GM19043 (cell line): ENCODE data around the gene MICA.
"Not testable (repeated sequence)": the region's sequence is repeated elsewhere in the genome, so short reads cannot be mapped to it uniquely, and the experiment has no call there.

Experiments used
- ATAC-seq: cut with Tn5 transposase; IDR thresholded peaks from one replicate; pipeline ENCODE4 v1.9.1; 2021; ENCODE audit warnings: low read depth; ENCODE audit not compliant: unreplicated experiment

Gene MICA

DNA sequence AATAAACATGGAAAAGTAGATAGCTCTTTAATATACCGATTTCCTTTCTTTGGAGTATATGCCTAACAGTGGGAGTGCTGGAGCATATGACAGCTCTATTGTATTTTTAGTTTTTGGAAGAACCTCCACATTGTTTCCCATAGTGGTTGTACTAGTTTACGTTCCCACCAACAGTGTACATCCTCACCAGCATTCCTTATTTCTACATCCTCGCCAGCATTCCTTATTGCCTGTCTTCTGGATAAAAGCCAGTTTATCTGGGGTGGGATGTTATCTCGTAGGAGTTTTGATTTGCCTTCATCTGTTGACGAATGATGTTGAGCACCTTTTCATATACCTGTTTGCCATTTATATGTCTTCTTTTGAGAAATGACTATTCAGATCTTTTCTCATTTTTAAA lies 2.6 kb downstream of the MICA start:
- no peak for ATAC-seq

DNA sequence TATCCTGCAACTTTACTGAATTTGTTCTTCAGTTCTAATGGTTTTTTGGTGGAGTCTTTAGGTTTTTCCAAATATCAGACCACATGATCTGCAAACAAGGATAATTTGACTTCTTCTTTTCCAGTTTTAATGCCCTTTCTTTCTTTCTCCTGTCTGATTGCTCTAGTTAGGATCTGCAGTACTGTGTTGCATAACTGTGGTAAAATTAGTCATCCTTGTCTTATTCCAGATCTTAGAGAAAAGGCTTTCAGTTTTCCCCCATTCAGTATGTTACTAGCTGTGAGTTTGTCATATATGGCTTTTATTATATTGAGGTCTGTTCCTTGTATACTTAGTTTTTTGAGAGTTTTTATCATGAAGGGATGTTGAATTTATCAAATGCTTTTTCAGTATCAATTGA lies 4.3 kb downstream of the MICA start:
- no peak for ATAC-seq

DNA sequence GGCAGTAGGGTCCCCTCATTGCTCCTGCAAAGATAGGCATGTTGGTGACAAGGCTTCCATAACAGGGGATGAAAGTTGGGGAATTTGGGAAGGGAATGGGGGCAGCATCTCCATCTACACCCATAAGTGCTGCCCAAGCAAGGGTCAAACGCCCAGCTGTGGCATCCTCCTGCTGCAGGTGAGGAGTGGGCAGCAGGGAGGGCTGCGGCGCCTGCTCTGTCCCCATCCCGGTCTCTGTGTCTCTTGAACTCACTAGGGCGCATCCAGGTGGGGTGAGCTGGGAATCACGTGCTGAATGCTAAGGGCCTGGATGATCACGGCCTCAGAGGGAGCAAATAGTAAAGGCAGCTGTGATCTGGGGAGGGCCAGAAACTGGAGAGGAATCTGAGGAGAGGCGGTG lies 9.1 kb downstream of the MICA start:
- no peak for ATAC-seq

DNA sequence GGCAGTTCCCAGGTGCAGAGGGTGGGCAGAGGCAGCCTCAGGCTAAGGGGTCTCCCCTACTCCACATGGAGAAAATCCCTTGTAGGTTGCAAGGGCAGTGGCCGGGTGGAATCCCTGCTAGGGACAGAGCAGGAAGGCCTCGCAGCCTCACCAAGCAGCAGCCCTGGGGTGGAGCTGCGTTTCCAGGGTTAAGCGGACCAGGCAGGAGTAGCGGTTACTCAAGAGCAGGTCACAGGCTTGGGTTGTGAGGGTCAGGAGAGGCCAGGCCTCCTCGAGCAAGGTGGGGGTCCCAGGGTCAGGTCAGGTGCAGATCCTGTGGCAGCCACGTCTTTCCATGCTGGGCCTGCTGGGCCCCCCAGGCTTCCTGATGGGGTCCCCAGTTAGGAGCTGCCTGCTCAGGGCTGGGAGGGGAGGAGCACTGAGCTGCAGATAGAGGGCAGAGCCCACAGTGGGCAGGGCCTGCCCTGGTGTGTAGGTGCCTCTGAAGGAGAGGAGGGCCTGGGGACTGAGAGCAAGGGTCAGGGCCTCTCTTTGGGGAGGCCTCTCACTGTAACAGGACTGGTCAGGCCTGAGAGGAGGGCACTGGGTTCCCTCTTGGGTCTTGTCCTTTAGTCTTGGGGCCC lies 10.9 kb downstream of the MICA start:
- ATAC-seq: not testable (repeated sequence)

DNA sequence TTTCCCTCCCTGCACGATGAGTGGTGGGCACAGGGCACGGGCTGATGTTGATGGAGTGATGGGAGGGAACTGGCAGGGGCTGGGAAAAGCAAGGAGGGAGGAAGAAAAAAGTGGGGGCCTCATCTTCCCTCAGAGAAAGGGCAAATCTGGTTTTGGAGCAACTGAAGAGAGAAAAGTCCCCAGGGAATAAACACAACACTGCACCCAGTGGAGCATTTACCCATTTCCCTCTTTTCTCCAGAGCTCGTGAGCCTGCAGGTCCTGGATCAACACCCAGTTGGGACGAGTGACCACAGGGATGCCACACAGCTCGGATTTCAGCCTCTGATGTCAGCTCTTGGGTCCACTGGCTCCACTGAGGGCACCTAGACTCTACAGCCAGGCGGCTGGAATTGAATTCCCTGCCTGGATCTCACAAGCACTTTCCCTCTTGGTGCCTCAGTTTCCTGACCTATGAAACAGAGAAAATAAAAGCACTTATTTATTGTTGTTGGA lies 11.4 kb downstream of the MICA start:
- no peak for ATAC-seq

DNA sequence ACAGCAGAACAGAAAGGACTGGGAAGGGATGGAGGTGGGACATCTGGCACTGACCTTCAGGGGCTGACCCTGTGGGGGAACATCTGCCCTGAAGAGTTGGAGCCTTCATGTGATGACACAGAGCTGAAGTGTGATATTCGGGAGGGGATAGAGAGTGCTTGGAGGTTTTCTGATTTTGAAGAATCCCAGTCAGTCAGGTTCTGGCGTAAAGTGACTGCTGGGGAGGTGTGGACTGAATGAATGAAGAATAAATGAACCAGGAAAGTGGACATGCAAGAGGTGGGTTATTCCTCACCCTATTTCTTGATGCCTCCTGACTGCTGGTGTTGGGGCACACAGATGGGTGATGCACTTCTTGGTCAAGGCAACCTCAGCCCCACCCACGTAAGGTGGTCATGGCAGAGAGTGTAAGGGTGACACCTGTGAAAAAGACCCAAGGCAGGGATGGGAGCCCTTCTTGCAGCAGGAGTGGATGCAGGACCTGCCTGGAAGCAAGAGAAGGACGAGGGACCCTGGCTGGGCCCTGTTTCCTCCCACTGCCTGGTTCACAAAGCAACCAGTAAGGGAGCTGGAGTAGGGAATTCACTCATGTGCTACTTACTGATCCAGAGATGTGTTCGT lies 13.1 kb downstream of the MICA start:
- ATAC-seq: no peak

DNA sequence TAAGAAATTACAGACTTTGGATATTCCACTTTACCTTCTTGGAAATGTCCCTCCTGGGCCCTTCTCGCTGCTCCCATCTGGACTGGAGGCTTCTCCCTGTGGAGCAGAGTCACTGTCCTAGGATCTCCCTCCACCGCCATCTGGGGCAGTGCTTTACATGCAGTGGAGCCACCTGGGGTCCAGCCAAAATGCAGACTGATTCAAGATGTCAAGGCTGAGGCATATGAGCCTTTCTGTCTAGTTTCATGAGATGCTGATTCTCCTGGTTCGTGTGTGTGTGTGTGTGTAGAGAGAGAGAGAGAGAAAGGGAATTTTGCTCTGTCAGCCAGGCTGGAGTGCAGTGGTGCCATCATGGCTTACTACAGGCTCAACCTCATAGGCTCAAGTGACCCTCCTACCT lies 14.9 kb downstream of the MICA start:
- ATAC-seq: no peak

DNA sequence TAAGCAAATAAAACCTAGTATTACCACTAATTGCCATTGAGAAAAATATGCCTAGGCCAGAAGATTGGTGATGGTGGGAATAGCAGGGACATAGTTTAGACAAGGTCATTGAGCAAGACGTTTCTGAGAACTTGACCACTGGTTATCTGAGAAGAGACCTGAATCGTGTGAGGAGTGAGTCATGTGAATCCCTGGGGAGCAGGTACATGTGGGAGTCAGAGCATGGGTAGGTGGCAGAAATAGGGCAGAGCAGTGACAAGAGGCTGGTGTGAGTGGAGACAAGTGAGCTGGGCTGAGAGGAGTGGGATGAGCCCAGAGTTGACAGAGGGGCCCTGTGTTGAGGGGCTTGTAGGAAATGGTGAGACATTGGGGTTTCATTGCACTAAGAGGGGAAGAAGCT lies 16.4 kb downstream of the MICA start:
- no peak for ATAC-seq

DNA sequence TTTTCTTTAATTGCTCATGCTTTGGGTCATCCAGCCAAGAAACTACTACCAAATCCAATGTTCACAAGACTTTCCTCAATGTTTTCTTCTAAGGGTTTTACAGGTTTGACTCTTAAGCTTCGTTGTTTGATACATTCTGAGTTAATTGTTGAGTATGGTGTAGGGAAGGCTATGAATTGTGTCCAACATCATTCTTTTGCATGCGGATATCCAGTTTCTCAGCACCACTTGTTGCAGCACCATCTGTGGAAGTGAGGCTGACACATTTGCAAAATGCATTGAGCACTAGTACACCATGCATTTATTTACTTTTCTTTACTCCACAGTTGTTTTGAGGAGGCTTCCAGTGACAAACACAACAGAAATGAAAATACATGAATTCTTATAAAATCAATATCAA lies 17.2 kb downstream of the MICA start:
- ATAC-seq: no peak

DNA sequence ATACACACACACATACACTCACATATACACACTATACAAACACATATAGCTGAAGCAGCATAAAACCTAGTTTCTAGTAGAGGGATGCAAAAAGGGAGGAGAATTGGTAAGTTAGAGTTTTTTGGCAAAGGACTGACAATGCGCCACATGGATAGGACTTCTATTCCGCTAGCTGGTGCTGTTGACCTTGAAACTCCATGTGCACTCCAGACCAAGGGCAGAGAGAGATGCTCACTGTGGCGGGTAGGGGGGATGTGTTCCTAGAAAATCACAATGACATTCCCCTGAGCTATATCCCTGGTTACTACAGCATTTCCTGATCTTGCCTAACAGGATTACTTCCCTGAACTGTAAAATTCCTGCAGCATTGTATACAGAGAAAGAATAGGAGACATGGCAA lies 19.2 kb downstream of the MICA start:
- ATAC-seq: no peak

DNA sequence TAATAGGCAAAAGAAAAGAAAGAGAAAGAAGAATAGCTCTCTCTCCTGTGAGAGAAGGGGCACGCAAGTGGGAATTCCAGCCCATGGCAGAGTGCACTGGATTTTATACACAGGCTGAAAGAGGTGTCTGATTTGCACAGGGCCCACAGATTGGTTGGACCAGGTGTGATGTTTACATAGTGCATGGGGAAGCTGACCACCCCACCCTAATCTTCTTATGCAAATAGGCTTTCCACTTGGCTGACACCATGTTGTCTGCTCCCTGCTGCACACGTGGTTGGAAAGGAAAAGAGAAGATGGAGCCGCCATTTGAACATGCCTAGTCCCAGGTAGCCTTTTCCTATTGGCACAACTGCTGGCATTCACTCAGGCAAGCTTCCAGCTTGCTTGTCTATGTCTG lies 20.2 kb downstream of the MICA start:
- ATAC-seq: no peak

DNA sequence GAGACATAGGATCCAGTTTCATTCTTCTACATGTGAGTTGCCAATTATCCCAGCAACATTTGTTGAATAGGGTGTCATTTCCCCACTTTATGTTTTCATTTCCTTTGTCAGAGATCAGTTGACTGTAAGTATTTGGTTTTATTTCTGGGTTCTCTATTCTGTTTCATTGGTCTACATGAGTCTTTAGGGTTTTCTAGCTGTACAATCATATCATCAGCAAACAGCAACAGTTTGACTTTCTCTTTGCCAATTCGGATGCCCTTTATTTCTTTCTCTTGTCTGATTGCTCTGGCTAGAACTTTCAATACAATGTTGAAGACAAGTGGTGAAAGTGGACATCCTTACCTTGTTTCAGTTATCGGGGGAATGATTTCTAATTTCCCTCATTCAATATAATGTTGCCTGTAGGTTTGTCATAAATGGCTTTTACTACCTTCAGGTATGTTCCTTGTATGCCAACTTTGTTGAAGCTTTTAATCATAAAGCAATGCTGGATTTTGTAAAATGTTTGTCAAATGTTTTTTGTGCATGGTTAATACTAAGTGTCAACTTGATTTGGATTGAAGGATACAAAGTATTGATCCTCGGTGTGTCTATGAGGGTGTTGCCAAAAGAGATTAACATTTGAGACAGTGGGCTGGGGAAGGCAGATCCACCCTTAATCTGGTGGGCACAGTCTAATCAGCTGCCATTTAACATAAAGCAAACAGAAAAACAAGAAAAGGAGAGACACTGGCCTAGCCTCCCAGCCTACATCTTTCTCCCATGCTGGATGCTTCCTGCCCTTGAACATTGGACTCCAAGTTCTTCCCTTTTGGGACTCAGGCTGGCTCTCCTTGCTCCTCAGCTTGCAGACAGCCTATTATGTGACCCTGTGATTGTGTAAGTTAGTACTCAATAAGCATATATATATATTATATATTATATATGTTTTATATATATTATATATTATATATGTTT lies 23.3 kb downstream of the MICA start:
- no peak for ATAC-seq

DNA sequence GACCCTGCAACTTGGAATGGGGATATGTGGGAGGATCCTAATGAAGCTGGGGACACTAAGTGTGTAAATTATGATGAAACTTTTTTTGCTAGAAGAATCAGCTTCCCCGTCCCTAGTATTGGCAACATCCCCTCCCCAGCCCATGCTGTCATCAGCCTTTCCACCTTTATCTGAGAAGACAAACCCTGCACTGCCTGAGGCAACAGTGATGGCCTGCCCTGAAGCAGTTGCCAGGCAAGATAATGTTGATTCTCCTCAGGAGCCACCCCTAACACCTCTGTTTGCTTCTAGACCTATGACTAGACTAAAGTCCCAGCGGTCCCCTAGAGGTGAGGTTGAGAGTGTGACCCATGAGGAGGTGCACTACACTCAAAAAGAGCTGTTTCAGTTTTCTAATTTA lies 27.1 kb downstream of the MICA start:
- no peak for ATAC-seq

DNA sequence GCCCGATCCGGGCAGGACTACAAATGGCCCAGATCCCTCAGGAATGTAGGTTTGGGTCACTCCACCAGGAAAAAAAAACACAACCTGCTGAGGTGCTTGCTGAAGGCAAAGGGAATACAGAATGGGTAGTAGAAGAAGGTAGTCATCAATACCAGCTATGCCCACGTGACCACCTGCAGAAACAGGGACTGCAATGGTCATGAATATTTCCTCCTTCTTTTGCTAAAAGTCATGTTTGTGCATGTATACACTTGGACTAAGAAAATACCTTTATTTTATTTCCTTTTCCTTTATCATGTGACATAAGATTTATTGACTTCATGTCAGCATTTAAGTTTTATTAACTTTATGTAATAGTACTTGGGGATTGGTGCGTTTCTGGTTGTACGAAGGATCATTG lies 31.7 kb downstream of the MICA start:
- not testable (repeated sequence) for ATAC-seq

DNA sequence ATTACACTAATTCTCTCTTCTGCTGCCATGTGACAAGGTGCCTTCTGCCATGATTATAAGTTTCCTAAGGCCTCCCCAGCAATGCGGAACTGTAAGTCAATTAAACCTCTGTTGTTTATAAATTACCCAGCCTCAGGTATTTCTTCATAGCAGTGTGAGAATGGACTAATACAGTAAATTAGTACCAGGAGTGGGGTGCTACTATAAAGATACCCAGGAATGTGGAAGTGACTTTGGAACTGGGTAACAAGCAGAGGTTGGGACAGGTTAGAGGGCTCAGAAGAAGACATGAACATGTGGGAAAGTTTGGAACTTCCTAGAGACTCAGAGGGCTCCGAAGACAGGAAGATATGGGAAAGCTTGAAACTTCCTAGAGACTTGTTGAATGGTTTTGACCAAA lies 34.8 kb downstream of the MICA start:
- ATAC-seq: no peak

DNA sequence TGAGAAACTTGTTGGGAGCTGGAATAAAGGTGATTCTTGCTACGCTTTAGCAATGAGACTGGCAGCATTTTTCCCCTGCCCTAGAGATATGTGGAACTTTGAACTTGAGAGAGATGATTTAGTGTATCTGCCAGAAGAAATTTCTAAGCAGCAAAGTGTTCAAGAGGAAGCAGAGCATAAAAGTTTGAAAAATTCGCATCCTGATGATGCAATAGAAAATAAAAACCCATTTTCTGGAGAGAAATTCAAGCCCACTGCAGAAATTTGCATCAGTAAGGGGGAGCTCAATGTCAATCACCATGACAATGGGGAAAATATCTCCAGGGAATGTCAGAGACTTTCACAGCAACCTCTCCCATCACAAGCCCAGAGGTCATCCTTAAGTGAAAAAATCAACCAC lies 35.3 kb downstream of the MICA start:
- no peak for ATAC-seq

DNA sequence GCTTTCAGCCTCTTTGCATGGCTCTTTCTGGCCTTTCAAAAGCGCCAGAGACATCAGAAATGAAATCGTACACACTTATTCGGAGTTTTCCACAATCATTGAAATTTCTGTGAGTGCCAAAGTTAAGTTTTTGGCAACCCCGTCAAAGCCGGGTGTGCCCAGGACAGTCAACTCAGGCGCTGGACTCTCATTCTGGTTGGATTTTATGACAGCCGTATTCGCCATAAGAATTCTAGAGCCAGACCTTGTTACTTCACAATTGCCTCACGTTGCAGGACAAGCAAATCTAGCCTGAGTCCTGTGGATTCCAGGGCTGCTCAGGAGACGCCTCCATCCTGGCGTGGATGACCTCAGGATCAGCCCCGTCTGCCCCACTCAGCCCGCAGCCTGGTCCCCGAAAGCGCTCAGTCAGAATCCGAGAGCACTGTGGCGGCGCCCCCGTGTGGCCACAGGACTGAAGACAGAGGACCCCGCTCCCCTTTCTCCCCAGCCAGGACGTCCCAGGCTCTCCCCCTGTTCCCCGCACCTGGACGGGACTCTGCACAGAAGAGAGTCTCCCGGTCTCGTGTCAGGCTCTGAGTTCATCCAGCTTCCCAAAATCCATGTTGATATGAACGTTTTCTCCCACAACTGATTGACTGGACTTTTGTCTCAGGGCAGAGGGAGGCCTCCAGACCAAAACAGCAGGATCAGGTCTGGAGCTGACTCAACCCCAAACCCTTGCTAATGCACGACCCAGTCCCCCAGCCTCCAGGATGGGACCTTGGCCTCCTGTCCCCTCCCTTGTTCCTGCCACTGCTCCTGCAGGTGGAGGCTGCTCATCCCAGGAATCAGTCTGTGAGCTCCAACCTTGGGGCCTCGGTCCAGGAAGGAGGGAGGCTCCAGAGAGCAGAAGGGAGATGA lies 38.2 kb downstream of the MICA start:
- no peak for ATAC-seq

DNA sequence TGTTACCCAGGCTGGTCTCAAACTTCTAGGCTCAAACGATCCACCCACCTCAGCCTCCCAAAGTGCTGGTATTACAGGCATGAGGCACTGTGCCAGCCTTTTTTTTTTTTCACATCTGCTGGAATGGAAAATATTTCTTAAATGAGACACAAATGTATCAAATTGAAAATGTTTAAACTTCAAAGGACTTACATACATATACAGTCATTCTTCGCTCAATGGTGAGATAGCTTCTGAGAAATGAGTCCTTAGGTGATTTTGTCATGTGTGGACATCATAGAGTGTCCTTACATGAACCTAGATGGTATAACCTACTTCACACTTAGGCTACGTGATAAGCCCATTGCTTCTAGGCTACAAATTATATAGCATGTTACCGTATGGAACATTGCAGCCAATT lies 43.1 kb downstream of the MICA start:
- no peak for ATAC-seq

DNA sequence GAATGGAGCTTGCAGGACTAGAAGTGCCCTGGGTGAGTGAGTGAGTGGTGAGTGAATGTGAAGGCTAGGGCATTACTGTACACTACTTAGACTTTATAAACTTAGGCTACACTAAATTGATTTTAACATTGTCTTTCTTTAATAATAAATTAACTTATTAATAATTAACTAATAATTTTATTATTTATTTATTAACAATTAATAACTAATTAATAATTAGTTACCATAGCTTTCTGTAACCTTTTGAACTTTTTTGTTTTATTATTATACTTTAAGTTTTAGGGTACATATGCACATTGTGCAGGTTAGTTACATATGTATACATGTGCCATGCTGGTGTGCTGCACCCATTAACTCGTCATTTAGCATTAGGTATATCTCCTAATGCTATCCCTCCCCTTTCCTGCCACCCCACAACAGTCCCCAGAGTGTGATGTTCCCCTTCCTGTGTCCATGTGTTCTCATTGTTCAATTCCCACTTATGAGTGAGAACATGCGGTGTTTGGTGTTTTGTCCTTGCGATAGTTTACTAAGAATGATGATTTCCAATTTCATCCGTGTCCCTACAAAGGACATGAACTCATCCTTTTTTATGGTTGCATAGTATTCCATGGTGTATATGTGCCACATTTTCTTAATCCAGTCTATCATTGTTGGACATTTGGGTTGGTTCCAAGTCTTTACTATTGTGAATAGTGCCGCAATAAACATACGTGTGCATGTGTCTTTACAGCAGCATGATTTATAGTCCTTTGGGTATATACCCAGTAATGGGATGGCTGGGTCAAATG lies 43.8 kb downstream of the MICA start:
- not testable (repeated sequence) for ATAC-seq

DNA sequence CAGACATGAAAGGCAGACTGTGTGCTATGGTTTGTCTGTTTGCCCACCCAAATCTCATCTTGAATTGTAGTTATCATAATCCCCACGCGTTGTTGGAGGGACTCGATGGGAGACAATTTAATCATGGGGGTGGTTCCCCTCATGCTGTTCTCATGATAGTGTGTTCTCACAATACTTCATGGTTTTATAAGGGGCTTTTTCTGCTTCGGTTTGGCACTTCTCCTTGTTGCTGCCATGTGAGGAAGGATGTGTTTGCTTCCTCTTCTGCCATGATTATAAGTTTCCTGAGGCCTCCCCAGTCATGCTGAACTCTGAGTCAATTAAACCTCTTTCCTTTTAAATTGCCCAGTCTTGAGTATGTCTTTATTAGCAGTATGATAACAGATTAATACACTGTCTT lies 47.4 kb downstream of the MICA start:
- ATAC-seq: no peak
